Neural progenitor cell (in vitro differentiated cells): ENCODE results near the gene SIX3.

Source experiments
- CTCF ChIP-seq: fragments of 200-600 bp; sonication (generic); IDR thresholded peaks from 2 replicates; pipeline ENCODE4 v1.5.1; 2017; ENCODE audit warnings: antibody characterized with exemption, mild to moderate bottlenecking
- EZH2 ChIP-seq: fragments of 200-600 bp; sonication (generic); IDR thresholded peaks from 2 replicates; pipeline ENCODE4 v1.6.1; 2017; ENCODE audit warnings: antibody characterized with exemption, mild to moderate bottlenecking, moderate library complexity
- EZH2phosphoT487 ChIP-seq: fragments of 200-600 bp; sonication (generic); IDR thresholded peaks from 2 replicates; pipeline ENCODE4 v1.6.1; 2017; ENCODE audit warnings: antibody characterized with exemption

DNA sequence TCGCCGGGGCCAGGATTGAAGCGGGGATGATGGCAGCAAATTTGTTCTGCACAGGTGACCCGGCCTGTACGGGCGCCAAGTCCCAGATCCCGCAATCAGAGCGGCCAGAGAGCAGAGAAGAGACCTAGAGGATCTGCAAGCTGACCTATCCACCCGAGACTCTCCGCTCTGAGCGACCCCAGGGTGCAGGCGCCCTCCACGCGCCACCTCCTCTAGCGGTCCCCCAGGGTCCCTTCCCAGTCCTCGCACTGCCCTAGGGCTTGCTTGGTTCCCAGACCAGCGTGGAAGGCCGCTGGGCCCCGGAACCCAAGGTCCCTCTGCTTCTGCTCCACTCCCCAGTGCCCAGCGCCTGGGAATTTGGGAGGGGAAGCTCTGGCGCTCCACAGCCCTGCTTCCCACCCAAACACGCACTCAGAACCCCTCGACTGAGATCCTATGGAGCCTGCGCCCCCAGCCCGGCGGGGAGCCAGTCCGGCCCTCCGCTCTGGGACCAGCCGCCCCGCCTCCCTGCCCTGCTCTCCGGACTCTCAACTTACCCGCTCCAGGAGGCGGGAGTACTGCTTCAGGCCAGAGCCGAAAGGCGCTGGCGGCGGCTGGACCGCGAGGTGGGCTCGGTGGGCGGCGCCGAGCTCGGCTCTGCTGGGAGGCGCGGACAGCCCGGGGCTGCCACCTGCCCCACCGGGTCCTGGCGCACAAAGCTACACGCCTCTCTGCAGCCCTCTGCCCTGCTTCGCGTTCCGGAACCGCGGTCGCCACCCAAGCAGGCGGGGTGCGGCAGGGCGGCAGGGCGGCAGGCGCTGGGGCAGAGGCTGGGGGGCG lies 3.0 kb upstream of the SIX3 start:
- TF ChIP-seq CTCF, result no peak
- no peak for TF ChIP-seq EZH2
- TF ChIP-seq EZH2phosphoT487, result no peak
